Lower lobe of right lung (tissue), 2 donors: ENCODE data around the gene USP48. TPM values are rescaled to one million over a fixed set of nuclear protein-coding genes. Genes with fewer than 3 reads are reported as not detected.

ENCODE experiments used
- ATAC-seq, 2 donors: fragments of 200-7000 bp; cut with Tn5 transposase; one replicate each; pipeline ENCODE4 v1.9.1; 2020 to 2022; ENCODE audit warnings: mild to moderate bottlenecking in 2 of 2, moderate library complexity in 2 of 2
- DNase-seq: peaks from one replicate; pipeline ENCODE4 v3.0.0-alpha.2; 2020
- H3K27ac ChIP-seq: fragments of 200-600 bp; one replicate; pipeline ENCODE4 v1.8.0; 2022
- H3K27me3 ChIP-seq: fragments of 200-600 bp; one replicate; pipeline ENCODE4 v1.8.0; 2022; ENCODE audit warnings: low read depth
- H3K36me3 ChIP-seq: fragments of 200-600 bp; one replicate; pipeline ENCODE4 v1.8.0; 2022; ENCODE audit warnings: mild to moderate bottlenecking
- H3K4me1 ChIP-seq: fragments of 200-600 bp; one replicate; pipeline ENCODE4 v1.8.0; 2022
- H3K4me3 ChIP-seq: fragments of 200-600 bp; one replicate; pipeline ENCODE4 v1.8.0; 2022; ENCODE audit warnings: mild to moderate bottlenecking
- H3K9me3 ChIP-seq: fragments of 200-600 bp; one replicate; pipeline ENCODE4 v1.8.0; 2022
- CTCF ChIP-seq: fragments of 200-600 bp; IDR thresholded peaks from one replicate; pipeline ENCODE4 v1.8.0; 2022; ENCODE audit warnings: antibody characterized with exemption, mild to moderate bottlenecking
- intact Hi-C: fragments of 100-400 bp; cut with DNase I; formaldehyde crosslinking; loops from one replicate; pipeline ENCODE4 v1.11.0; 2022
- total RNA-seq: library from RNA; stranded (reverse); fragmentation: NEBNext Ultra II Directional; extraction: Animal tissue kit (Norgen Biotek cat#: 25700); gene quantifications from one replicate; pipeline ENCODE4 v1.2.1, GENCODE V29; 2021
- donor health status: DM: no; HTN: yes; CAD: no; lungs with severe emphysema.

USP48 gene
- total RNA-seq, 1 donor from 2014 or later, result 61.9 TPM

DNA sequence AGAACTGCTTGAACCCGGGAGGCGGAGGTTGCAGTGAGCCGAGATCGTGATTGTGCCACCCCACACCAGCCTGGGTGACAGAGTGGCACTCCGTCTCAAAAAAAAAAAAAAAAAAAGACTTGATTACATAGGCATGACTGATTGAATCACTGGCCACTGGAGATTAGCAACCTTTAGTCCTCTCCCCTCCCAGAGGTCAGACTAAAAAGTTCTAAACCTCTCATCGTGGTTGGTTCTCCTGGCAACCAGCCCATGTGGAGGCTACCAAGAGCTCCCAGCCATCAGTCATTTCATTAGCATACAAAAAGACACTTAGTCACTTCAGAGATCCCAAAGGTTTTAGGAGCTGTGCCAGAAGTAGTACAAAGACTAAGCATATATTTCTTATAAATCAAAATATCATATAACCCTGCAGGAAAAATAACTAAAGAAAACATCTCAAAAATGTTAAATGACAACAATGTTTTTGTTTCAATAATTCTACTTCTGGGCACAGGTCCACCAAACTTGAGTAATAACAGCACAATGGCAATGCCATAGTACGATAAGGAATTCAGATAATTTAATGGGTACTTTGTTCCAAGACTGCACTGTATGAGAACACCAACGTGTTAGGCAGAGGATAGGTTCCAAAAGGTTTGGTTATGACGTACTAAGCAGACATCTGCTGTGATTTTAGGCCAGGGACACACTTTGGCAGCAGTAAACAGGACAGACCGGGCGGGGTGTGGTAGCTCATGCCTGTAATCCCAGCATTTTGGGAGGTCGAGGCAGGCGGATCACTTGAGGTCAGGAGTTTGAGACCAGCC is 18.1 kb downstream of the USP48 start:
- no peaks in the 10 kb centered on the region for H3K27me3 ChIP-seq
- H3K9me3 ChIP-seq, result no peaks in the 10 kb centered on the region
- ATAC-seq (peak; percentile 61 to 74), DNase-seq (no peak)
- H3K27ac ChIP-seq, result peak overlapping the region; percentile 33
- TF ChIP-seq CTCF, result no peak
- peaks cover 5% of the 10 kb centered on the region for H3K36me3 ChIP-seq
- H3K4me3 ChIP-seq, result no peak overlapping the region
- intact Hi-C loops, result no loop called here
- H3K4me1 ChIP-seq, result peaks cover 74% of the 10 kb centered on the region

- no peak overlapping the region for H3K27ac ChIP-seq
- H3K4me3 ChIP-seq, result no peak overlapping the region
- ATAC-seq, result no peak
- H3K36me3 ChIP-seq, result no peaks in the 10 kb centered on the region
- DNase-seq, result no peak
- H3K9me3 ChIP-seq, result no peaks in the 10 kb centered on the region
- H3K4me1 ChIP-seq, result peaks cover 70% of the 10 kb centered on the region
- TF ChIP-seq CTCF, result no peak
- no peaks in the 10 kb centered on the region for H3K27me3 ChIP-seq
- intact Hi-C loops, result no loop called here
Observed at GRCh38 chr1:21763694-21764419, 19.1 kb downstream of the USP48 start.

GRCh38 chr1:21763236-21763635 is 19.7 kb downstream of the USP48 start:
- no peaks in the 10 kb centered on the region for H3K27me3 ChIP-seq
- H3K4me1 ChIP-seq, result peaks cover 63% of the 10 kb centered on the region
- no peak for DNase-seq
- H3K9me3 ChIP-seq, result no peaks in the 10 kb centered on the region
- H3K4me3 ChIP-seq, result no peak overlapping the region
- ATAC-seq, result peak in 1 of 2 donors; percentile 17
- H3K27ac ChIP-seq, result no peak overlapping the region
- no peaks in the 10 kb centered on the region for H3K36me3 ChIP-seq
- intact Hi-C loops, result no loop called here
- no peak for TF ChIP-seq CTCF

DNA sequence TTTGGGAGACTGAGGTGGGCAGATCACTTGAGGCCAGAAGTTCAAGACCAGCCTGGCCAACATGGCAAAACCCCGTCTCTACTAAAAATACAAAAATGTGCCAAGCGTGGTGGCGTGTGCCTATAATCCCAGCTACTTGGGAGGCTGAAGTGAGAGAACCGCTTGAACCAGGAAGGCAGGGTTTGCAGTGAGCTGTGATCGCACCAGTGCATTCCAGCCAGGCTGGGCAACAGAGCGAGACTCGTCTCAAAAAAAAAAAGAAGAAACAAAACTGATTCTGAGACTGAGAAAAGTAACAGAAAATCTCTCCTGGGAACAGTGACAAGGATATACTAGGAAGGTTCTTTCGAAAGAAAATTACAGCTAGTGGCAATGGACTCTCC is 20.9 kb downstream of the USP48 start:
- no peak for TF ChIP-seq CTCF
- intact Hi-C loops, result no loop called here
- Histone ChIP-seq H3K4me3 (no peak overlapping the region), H3K36me3 (no peaks in the 10 kb centered on the region), H3K27ac (no peak overlapping the region), H3K9me3 (no peaks in the 10 kb centered on the region), H3K27me3 (no peaks in the 10 kb centered on the region), H3K4me1 (peaks cover 59% of the 10 kb centered on the region)
- DNase-seq (no peak), ATAC-seq (no peak)

DNA sequence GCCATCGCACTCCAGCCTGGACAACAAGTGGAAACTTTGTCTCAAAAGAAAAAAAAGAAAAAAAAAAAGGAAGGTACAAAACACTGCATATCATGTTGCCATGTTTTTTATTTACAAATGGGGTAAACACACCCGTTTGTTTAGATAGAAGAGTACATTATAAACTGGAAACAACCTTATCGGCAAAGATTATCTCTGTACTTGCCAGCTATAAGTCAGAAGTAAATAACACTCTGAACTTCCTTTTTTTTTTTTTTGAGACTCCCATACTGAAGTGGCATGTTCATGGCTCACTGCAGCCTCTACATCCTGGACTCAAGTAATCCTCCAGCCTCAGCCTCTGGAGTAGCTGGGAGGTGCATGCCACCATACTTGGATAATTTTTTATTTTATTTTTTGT is 21.9 kb downstream of the USP48 start:
- ATAC-seq (no peak), DNase-seq (no peak)
- TF ChIP-seq CTCF, result no peak
- no peaks in the 10 kb centered on the region for H3K27me3 ChIP-seq
- H3K4me3 ChIP-seq, result no peak overlapping the region
- peaks cover 55% of the 10 kb centered on the region for H3K4me1 ChIP-seq
- peaks cover 5% of the 10 kb centered on the region for H3K36me3 ChIP-seq
- H3K27ac ChIP-seq, result no peak overlapping the region
- no peaks in the 10 kb centered on the region for H3K9me3 ChIP-seq
- intact Hi-C loops, result no loop called here
